Gastroesophageal sphincter (tissue), 3 donors: ENCODE results near the gene CHTF18.

Source experiments
- EP300 ChIP-seq: sonication (generic); formaldehyde crosslinking; IDR thresholded peaks from one replicate; pipeline ENCODE4 v1.6.1; 2017; ENCODE audit warnings: antibody characterized with exemption, mild to moderate bottlenecking
- TF ChIP-seq, protein P1 (sequence below), 4 experiments: fragments of 200-600 bp in 2 of 4; fragments of 450-650 bp in 2 of 4; sonication (generic) in 1 of 4; IDR thresholded peaks; one replicate each; pipeline ENCODE4 v1.5.1; 2017 to 2019; ENCODE audit warnings: antibody characterized with exemption in 4 of 4, mild to moderate bottlenecking in 2 of 4, moderate library complexity in 2 of 4

DNA sequence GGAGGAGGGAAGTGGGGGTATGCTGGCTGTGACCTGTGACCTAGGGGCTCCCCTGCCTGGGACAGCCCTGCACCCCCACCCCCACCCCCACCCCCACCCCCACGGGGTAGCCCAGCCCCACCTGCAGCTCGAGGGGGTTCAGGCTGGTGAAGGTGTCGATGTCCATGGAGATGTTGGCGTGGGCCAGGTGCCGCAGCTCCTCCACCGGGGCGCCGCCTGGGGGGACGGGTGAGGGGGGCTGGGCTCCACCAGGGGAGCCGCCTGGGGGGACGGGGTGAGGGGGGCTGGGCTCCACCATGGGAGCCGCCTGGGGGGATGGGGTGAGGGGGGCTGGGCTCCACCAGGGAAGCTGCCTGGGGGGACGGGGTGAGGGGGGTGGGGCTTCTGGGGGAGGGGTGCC lies 18.0 kb upstream of the CHTF18 start:
- TF ChIP-seq, protein P1, sequence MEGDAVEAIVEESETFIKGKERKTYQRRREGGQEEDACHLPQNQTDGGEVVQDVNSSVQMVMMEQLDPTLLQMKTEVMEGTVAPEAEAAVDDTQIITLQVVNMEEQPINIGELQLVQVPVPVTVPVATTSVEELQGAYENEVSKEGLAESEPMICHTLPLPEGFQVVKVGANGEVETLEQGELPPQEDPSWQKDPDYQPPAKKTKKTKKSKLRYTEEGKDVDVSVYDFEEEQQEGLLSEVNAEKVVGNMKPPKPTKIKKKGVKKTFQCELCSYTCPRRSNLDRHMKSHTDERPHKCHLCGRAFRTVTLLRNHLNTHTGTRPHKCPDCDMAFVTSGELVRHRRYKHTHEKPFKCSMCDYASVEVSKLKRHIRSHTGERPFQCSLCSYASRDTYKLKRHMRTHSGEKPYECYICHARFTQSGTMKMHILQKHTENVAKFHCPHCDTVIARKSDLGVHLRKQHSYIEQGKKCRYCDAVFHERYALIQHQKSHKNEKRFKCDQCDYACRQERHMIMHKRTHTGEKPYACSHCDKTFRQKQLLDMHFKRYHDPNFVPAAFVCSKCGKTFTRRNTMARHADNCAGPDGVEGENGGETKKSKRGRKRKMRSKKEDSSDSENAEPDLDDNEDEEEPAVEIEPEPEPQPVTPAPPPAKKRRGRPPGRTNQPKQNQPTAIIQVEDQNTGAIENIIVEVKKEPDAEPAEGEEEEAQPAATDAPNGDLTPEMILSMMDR (IDR thresholded peaks at IDR 0.05): no peak
- TF ChIP-seq EP300: no peak
